ENCODE measurements around the gene POLR3E.
"Not testable (repeated sequence)": the region's sequence is repeated elsewhere in the genome, so short reads cannot be mapped to it uniquely, and the experiment has no call there.

Gene POLR3E

DNA sequence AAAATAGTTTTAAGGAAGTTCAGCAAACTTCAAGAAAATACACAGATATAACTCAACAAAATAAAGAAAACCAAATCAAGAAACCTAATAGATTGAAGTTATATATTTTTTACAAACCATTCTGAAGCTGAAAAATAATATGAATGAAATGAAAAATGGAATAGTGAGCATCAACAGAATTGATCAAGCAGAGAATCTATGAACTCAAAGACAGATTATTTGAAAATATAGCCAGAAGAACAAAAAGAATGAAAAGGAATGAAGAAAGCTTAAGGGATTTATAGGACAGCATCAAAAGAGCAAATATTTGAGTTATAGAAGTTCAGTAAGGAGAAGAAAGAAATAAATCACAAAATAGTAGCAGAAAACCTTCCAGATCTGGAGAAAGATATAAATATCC, 39.4 kb downstream of the POLR3E start:
- no peak for DNase-seq

GRCh38 chr16:22337045-22337444, 39.8 kb downstream of the POLR3E start:
- DNase-seq = no peak

DNA sequence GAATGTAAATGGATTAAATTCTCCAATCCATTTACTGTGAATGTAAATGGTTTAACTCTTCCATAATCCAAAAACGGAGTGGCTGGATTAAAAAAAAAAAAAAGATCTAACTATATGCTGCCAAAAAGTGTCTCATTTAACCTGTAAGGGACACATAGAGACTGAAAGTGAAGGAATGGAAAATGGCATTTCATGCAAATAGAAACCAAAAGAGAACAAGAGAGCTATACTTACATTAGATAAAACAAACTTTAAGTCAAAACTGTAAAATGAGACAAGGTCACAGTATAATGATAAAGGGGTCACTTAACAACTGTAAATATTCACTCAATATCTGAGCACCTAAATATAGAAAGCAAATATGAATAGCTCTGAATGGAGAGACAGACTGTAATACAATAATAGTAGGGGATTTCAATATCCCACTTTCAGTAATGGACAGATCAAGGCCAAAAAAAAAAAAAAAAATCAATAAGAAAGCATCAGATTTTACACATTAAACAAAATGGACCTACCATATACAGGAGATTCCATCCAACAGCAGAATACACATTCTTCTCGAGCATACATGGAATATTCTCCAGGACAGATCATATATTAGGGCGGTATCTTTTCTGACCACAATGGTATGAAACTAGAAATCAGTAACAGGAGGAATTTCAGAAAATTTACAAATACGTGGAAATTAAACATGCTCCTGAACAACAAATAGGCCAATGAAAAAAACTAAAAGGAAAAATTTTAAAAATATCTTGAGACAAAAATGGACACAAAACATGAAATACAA, 40.8 kb downstream of the POLR3E start:
- DNase-seq = no peak

DNA sequence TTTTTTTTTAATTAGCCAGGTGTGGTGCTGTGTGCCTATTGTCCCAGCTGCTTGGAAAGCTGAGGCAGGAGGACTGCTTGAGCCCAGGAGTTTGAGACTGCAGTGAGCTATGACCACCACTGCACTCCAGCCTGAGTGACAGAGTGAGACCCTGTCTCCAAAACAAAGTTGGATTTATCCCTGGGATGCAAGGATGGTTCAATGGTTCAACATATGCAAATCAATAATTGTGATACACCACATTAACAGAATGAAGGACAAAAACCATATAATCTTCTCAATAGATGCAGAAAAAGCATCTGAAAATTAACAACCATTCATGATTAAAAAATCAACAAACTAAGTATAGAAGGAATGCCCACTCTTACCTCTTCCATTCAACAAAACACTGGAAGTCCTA, 43.7 kb downstream of the POLR3E start:
- no peak for DNase-seq

DNA sequence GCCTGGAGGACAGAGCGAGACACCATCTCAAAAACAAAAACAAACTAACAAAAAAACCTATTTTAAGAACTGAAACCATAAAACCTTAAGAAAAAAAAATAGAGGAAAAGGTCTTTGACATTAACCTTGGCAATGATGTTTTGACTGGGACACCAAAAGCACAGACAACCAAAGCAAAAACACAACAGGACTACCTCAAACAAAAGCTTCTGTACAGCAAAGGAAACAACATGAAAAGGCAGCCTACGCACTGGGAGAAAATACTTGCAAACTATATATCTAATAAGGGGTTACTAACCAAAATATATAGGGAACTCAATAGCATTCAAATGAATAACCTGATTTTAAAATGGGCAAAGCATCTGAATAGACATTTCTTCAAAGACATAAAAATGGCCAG, 44.9 kb downstream of the POLR3E start:
- DNase-seq = no peak

DNA sequence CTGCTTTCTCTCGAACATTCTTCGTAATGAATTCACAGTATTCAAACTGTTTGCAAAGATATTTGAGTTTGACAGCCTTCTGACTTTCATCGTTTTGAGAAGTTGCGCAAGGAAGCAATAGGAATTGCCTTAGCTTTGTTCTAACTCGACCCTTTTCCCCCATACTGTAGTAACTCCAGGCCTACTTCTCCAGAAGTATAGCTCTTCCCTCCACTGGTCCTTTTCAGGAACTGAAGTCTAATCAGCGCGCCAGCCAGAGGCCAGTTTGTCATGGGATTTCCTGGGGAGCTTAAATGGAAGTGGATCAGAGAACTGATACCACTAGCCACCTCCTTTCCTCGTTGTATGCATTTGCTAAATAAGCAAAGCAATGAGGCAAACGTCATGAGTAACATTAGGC, 49.3 kb downstream of the POLR3E start:
- no peak for DNase-seq

- DNase-seq = no peak
Measured at GRCh38 chr16:22347100-22347820, 50.1 kb downstream of the POLR3E start.

DNA sequence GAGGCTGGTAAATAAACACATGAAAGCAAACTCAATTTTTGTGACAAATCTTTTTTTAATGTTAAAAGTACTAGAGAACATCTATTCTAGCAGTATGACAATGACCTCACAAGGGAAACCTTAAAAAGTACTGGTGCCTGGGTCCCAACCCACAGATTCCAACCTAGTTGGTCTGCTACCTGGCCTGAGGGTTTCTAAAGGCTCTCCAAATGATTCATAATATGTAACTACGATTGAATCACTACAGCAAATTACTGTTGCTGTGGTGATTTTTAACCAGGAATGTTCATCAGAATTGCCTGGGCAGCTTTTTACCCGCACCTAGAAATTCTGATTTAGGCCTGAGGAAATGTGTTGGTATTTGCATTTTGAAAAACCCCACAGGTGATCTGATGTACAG, 51.1 kb downstream of the POLR3E start:
- DNase-seq = no peak

GRCh38 chr16:22351017-22351416, 53.8 kb downstream of the POLR3E start:
- DNase-seq = not testable (repeated sequence)

DNA sequence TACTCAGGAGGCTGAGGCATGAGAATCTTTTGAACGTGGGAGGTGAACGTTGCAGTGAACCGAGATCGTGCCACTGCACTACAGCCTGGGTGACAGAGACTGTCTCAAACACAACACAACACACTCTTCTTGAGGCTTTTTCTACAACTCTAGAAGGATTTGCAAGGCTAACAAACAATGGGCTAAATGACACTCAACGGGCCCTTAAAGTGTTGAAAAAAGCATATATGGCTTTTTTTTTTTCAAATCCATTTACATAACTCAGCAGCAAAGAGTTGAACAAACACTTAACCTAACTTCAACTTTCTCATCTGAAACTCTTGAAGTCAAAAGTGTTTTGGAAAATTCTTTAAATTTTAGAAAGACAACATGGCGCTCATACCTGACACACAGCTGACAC, 54.9 kb downstream of the POLR3E start:
- DNase-seq = no peak

DNA sequence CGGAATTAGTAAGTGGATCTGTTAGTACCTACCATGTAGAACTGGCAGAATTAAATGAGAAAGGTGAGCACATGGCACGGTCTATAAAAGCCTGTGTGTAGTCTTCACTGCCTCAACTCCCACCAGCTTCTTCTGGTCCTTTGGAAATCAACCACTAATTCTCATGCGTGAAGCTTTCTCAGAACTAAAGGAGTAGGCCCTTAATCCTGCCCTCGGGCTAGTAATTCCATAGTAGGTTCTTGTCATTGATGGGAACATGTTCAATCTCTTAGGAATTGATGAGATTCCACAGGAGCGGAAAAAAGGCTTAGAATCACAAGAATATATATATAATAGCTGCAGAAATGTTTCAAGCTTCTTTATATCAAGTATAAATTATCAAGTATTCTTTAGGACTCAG, 55.5 kb downstream of the POLR3E start:
- DNase-seq = no peak

DNA sequence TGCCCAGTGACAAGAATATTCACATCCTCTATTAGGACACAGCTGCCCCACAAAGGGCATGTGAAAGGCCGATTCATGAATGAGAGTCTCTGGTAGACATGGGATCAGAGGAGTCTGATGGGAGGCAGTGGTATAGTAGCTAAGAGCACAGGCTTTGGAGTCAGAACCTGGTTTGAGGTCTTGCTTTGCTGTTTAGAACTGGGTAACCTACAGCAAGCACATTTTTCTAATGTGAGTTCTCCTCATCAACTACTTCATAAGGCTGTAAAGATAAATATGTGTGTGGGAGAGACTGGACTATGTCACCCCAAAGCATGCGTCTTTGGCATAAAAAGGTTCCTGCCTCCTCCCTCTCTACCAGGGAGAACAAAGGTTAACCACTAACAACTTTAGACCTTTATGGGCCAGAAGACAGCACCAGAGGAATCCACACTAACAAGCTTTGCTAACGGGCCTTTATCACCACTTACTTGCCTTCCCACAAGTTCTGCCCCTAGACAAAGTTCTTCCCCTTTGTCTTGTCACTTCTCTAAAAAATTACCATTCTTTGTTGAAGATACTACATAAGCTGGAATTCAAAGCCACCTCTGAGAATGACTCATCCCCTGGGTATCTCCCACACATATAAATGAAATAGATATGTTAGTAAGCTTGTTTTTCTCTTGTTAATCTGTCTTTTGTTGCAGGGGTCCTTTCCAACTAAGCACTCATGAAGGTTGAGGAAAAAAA, 56.1 kb downstream of the POLR3E start:
- peak; percentile 47 for DNase-seq

GRCh38 chr16:22353933-22354541, 56.8 kb downstream of the POLR3E start:
- DNase-seq = no peak

DNA sequence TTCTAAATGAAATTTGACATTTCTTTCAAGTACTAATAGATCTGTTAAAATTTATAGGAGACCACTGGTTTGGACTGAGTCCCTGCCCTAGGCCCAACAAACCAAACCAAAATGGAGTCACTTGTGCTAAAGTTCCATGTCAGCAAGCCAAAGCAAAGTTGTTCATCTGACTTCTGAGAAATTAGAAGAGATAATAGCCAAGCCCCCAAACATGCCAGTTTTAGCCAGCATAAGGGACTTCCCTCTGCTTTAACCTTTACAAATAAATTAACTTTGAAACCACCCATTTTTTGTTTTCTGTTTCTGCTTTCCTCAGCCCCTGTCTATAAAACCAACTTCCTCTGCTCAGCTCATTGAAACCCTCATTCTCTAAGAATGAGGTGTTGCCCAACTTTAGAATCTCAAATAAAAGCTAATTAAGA, 58.3 kb downstream of the POLR3E start:
- DNase-seq = peak; percentile 38

DNA sequence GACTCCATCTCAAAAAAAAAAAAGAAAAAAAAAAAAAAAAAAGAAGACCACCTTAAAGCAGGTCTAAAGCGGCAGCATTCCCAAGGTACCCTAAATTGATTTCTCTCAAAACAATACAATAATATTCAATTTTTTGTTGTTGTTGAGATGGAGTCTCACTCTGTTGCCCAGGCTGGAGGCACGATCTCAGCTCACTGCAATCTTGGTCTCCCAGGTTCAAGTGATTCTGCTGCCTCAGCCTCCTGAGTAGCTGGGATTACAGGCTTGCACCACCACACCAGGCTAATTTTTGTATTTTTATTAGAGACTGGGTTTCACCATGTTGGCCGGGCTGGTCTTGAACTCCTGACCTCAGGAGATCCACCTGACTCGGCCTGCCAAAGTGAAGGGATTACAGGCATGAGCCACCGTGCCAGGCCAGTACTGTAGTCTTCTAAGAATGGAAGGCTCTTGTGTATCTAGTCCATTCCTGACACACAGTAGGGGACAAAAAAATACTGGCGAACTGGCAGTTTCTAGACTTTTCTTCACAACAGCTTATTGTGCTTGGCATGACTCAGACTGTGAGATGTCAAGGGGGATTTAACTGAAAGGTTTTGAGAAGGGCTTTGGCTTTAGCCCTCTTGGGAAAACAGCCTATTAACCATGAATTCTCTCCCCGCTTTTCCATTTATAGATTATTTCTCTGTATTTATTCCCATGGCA, 59.9 kb downstream of the POLR3E start:
- no peak for DNase-seq

GRCh38 chr16:22357635-22357971, 60.4 kb downstream of the POLR3E start:
- DNase-seq = peak; percentile 58

DNA sequence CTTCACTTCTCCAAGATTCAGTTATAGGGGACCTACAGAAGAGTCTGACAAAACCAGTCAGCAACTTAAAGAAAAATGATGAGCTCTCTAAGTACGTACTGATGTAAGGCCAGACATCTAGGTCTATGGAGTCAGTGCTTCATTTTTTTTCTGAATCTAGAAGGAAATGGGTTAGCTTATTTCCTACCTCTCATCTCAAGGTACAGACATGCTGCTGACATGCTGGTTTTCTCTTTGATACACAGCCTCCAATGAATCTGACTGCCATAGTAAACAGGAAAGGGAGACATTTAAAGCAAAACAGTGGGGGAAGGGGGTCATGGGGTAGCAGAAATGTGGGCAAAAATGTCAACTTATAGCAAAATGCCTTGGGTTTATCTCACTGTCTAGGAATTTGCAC, 60.8 kb downstream of the POLR3E start:
- peak; percentile 64 for DNase-seq

- DNase-seq = no peak
Measured at GRCh38 chr16:22359679-22360078, 62.5 kb downstream of the POLR3E start.

DNA sequence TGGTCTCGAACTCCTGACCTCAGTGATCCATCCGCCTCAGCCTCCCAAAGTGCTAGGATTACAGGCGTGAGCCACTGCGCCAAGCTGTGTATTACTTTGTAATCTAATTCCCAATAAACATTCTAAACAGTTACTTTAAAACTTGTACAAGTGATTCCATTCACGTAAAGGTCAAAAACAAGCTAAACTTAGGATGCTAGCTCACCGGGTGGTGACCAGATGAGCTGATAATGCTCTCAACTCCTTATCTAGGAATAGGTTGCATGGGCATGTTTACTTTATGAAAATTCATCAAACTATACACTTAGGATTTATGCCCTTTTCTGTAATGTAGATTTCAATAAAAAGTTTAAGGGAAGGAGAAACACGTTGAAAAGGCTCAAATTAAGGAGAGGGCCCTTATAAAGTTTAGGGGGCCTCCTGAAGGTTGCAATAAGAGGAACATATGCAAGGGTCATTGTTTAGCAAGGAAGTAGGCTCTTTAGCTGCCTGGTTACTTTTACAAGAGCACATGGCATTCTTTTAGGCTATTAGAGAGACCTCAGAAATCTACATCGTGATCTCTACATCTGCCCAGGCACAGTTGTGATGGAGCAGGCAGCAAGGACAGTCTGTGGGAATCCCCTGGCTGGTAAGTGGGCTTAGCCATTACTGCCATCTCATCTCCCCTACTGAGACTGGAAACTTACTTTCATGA, 63.9 kb downstream of the POLR3E start:
- DNase-seq = no peak

GRCh38 chr16:22364241-22364640, 67.0 kb downstream of the POLR3E start:
- DNase-seq = no peak

DNA sequence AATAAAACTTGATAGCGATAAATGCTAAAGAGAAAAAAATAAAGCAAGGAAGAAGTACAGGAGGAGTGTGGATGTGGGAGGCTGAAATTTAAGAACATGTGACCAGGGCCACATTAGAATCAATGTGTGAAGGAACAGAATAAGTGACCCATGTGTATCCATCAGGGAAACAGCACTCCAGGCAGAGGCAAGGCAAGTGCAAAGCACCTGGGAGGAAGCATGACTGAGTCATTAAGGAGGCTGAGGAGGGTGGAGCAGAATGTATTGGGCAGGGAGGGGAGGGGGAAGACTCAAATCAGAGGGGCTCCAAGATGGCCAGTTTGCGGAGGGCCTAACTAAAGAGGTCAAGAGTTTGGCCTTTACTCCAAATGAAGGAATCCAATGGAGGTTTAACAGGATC, 69.2 kb downstream of the POLR3E start:
- no peak for DNase-seq

DNA sequence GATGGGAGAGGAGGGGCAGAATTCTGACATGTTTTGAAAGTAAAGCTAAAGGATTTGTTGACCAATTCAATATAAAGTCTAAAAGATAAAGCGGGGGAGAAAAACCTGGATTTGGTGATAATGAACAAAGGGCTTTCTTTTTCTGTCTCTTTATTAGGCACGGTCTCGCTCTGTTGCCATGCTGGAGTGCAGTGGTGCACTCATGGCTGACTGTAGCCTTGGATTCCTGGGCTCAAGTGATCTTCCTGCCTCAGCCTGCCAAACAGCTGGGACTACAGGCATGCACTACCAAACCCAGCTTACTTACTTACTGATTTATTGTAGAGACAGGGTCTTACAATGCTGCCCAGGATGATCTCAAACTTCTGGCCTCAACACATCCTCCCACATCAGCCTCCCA, 69.7 kb downstream of the POLR3E start:
- no peak for DNase-seq
